Fibroblast of skin of right biceps (primary cell): Measurements from ENCODE around the gene GPRASP2.
"Not testable (repeated sequence)": the region's sequence is repeated elsewhere in the genome, so short reads cannot be mapped to it uniquely, and the experiment has no call there.

Experiments
- DNase-seq: peaks from one replicate; pipeline ENCODE4 v3.0.0-alpha.2; 2013

The GPRASP2 gene

DNA sequence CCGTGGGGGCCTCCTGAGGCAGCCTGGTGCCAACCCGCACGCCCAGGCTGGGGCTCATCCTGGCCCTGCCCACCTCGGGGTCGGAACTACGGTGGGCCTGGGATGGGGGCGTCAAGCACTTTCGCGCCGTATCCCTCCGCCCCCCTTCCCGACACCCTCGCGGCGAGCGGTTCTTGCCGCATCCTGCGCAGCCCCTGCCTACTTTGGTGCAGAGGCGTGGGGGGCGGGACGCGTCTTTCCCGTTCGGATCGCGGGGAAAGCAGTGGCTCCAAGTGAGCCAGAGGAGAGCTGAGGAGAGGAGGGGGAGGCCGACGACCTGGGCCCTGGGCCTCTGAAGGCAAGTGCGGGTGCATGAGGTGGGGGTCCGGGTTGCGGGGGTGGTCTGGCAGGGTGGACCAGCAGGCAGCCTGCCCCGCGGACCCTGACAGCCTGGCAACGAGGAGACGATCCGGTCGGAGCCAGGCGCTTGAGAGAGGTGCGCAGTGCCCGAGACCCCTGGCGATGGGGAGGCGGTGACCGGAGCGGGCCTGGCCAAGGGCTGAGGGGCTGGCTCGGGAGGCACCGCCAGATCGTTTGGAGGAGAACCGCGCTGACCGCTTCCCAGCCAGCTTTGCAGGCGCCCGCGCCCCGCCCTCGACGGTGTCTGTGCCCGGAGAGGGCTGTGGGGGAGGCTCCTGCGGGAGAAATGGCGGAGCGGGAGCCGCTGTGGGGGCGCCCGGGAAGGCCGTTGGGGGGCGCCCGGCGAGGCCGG, at the start of gene GPRASP2:
TSS of gene GPRASP2 (plus strand) at position 233 of the 751 bp plus-strand sequence. CDS start 2,422 bp downstream, outside the sequence.
- peak; percentile 30 for DNase-seq

DNA sequence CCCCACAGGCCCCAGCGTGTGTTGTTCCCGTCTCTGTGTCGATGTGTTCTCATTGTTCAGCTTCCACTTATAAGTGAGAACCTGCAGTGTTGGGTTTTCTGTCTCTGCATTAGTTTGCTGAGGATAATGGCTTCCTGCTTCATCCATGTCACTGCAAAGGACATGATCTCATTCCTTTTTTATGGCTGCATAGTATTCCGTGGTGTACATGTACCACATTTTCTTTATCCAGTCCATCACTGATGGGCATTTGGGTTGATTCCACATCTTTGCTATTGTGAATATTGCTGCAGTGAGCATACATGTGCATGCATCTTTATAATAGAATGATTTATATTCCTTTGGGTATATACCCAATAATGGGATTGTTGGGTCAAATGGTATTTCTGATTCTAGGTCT, 48.4 kb upstream of the GPRASP2 start:
- not testable (repeated sequence) for DNase-seq

DNA sequence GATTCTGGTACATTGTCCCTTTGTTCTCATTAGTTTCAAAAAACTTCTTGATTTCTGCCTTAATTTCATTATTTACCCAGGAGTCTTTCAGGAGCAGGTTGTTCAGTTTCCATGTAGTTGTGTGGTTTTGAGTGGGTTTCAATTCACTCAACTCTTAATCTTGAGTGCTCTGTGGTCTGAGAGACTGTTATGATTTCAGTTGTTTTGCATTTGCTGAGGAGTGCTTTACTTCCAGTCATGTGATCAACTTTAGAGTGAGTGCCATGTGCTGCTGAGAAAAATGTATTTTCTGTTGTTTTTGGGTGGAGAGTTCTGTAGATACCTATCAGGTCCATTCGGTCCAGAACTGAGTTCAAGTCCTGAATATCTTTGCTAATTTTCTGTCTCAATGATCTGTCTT, 45.2 kb upstream of the GPRASP2 start:
- DNase-seq, result not testable (repeated sequence)

DNA sequence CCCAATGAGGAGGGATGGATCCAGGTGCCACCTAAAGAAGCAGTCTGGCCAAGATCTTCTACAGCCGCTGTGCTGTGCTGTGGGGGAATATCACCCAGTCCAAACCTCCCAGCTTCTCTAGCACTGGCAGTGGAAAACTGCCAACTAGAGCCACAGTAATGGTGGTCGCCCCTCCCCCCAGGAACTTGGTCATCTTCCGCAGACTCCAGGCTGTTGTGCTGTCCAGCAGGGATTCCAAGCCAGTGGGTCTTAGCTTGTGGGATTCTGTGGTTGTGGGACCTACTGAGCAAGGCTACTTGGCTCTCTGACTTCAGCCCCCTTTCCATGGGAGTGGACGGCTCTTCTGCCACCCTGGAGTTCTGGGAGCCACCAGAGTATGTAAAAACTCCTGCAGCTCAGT, 42.7 kb upstream of the GPRASP2 start:
- no peak for DNase-seq

DNA sequence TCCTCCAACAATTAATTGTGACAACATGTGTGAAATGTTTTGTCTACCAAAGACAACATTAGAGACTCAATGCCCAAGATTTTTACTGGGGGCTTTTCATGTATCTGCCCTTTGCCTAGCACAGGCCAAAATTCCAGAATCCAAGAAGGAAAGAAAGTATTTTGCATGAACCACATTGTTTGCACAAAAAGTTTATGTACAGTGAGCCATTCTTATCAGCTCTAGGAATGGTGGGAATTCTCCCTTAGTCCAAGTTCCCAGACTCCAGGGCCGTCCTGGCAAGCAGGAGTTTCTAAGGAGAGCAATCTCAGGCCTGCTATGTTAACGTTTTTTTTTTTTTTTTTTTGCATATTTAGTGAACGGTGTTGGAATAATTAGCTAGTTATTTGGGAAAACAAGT, 39.4 kb upstream of the GPRASP2 start:
- peak; percentile 4 for DNase-seq

DNA sequence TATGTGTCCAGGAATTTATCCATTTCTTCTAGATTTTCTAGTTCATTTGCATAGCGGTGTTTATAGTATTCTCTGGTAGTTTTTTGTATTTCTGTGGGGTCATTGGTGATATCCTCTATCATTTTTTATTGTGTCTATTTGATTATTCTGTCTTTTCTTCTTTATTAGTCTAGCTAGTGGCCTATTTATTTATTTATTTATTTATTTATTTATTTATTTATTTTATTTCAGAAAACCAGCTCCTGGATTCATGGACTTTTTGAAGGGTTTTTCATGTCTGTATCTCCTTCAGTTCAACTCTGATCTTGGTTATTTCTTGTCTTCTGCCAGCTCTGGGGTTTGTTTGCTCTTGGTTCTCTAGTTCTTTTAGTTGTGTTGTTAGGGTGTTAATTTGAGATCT, 34.8 kb upstream of the GPRASP2 start:
- DNase-seq, result not testable (repeated sequence)

DNA sequence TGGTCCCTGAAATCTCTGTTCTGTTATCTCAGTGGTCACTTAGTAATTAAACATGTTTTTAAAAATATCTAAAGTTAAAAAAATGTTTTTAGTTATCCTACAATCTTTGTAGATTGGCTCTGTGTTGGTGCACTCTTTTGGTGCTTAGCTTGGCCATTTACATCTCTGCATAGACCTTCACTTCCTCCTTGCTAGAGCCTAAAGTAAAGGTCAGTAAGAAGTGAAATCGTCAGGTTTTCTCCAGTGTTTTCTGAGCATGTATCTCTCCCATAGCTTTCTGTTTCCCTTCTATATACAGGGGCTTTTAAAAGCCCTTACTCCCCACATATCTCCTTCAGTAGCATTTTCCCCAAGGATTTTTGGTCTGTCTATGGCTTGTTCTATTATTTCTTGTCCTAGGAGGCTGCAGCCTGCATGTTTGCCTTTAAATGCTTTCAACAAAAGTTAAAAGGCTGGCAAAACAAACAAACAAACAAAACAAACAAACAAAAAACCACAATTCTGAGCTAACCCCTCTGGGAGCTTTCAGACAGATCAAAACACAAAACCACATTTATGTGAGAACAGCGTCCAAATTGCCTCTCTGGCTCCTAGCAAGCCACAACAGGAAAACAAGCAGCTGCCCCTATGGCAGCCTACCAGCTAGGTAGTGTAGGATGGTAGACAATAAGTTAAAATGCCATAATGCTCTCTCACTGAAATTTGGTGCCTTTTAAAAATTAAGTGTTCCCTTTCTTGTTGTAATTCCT, 27.3 kb upstream of the GPRASP2 start:
- DNase-seq, result no peak

DNA sequence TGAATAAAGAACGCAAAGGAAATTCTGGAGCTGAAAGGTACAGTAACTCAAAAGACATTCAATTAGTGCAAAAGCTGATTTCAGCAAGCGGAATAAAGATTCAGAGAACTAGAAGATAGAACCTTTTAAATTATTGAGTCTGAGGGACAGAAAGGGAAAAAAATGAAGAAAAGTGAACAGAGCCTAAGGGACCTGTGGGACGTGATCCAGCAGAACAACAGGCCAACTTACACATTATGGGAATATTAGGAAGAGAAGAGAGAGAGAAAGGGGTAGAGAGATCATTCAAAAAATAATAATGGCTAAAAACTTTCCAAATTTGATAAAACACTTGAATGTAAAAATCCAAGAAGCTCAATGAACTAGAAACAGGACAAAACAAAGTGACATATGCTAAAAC, 17.5 kb upstream of the GPRASP2 start:
- no peak for DNase-seq

DNA sequence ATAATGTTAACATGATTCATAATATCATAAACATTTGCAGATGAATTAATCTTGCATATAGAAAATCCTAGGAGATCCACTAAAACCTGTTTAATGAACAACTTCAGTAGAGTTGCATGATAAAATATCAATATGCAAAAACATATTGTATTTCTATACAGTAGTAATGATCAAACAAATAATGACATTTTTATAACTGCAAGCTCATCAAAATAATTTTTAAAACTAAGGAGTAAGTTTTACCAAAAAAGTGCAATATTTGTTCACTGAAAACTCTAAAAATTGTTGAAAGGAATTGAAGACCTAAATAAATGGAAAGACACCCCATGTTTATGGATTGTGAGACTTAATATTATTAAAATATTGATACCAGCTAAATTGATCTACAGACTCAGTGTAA, 15.9 kb upstream of the GPRASP2 start:
- DNase-seq, result no peak

DNA sequence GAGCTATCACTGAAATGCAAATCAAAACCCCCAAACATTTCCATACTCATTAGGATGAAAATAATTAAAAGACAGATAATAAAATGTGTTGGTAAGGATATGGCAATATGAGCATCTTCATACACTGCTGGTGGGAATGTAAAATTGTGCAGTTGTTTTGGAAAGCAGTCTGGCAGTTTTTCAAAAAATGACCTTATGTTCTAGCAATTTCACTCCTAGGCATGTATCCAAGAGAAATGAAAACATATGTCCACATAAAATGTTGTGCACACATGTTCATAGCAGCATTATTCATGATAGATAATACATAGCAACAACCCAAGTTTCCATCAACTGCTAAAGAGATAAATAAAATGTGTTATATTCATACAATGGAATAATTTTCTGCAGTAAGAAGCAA, 14.8 kb upstream of the GPRASP2 start:
- DNase-seq, result peak; percentile 36

DNA sequence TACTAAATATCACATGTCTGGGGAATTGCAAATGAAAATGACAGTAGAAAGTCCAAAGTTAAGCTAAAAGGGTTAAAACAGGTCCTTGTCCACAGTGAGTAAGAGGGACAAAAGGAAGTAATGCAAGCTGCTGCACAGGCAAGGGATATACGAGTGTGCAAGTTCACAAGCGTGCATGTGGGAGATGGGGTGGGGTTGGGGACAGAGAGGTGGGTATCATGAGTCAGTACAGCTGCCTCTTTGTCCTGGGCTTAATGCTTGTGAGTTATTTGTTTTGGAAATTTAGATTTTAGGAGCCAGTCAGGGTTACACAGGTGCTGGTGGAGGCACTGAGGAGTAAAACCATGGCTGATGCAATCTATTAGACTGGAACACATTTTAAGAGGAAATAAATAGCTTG, 3.3 kb upstream of the GPRASP2 start:
- no peak for DNase-seq

DNA sequence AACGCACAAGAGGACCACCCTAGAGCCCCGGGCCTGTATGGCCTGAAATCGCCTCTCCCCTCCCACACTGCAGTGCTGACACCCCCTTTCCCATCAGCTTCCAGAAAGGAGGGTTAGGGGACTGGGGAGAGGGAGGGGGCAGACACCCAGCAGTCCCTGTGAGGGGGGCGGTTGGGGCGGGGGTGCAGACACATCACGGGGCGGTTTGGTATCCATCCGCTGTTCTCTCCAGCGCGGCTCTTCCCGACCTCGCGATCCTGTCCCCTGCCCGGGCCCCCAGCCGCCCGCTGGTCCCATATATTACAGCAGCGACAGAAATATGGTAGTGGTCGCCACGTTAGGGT, 404 bp upstream of the GPRASP2 start:
- DNase-seq, result peak; percentile 10

DNA sequence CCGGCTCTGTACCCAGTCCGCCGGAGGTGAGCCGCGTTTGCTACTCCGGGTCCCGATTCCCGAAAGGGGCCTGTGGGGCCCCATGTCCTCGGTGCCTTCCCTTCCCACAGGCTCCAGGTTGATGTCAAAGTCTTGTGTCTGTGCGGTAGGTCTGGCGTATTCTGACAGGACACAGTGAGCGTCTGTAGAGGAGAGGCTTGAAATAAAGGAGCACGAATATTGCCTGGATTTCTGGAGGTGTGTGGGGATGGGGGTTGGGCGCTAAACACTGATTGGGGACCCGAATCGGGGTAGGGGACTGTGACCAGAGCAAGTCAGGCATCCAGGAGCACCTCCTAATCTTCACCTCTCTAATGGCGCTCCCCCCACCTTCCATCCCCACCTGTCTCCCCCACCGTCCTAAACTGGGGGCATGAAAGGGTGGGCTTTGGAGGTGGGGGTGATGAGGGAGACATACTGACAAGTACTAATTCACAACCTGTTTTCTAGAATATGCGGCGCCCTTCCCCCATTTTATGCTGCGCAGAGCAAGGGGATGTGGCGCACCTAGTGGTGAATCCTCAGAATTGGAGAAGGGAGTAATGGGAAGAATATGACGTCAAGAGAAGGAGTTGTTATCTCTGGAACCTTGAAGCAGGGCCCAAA, 855 bp downstream of the GPRASP2 start:
- peak; percentile 54 for DNase-seq

DNA sequence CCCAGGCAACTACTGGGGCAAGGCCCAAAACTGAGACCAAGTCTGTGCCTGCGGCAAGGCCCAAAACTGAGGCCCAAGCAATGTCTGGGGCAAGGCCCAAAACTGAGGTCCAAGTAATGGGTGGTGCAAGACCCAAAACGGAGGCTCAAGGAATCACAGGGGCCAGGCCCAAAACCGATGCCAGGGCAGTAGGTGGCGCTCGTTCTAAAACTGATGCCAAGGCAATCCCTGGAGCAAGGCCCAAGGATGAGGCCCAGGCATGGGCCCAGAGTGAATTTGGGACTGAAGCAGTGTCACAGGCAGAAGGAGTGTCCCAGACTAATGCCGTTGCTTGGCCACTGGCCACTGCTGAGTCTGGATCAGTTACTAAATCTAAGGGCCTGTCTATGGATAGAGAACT, 2.7 kb downstream of the GPRASP2 start:
- no peak for DNase-seq

DNA sequence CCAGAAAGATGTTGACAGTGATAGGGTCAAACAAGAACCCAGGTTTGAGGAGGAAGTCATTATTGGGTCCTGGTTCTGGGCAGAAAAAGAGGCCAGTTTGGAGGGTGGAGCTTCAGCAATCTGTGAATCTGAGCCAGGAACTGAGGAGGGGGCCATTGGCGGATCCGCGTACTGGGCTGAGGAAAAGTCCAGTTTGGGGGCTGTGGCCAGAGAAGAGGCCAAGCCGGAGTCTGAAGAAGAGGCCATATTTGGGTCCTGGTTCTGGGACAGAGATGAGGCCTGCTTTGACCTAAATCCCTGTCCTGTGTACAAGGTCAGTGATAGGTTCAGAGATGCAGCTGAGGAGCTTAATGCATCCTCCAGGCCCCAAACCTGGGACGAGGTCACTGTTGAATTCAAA, 3.7 kb downstream of the GPRASP2 start:
- DNase-seq, result no peak

DNA sequence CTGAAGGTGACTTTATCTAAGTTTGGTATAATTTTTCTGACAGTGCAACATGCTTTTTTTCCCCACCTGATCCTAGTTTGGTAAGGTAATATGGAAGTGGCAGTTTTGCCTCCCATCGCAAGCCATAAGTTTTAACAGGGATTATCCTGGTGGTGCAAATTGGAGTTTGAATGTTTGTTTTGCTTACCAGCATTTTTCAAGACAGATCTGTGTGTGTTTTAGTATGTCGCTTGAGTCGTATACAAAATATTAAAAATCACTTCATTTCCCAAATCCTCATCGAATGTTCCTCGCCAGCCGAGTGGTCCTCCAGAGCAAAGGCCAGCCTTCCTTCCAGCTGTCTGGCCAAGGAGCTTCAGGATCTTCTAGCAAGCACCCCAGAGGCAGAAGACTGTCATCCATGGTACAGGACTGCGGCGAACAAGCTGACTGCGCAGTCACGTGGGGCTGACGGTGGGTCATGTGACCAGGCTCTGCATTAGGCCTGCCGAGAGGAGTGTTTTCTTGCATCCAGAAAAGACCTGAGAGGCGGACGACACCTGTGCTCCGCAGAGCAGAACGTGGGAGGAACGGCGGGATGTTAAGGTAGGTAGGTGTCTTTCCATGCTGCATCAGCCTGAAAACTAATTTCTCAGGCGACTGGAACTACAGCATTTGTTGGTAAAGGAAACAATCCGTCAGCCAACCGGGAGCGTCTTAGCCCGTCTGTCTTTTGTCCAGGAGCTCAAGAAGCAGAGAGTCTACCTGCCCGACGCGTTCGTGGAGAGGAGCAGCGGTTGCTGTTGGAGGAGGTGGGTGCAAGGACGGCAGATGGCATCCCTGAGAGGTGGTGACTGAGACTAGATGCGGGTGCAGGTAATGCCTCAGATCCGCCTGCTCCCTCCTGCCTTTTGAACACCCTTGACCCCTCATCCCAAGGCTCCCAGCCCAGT, 8.3 kb downstream of the GPRASP2 start, which contains the start of gene GPRASP3:
TSS of gene GPRASP3 (plus strand) at position 507 of the 932 bp plus-strand sequence. CDS start 28,253 bp downstream, outside the sequence.
- peak; percentile 76 for DNase-seq

DNA sequence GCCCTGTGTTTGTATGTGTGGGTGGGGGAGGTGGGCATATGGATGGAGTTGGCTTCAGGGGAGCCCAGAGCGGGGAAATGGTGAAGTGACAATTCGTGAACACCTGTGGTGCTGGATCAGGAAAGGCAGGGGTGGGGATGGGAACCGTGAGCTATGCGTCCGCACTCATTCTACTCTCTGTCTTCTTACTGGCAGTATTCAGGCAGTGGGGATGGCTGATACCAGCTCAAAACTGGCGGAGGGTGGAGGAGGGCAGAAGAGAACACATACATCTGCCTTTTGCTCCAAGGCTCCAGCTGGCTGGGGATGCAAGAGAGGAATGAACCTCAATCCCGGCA, 8.9 kb downstream of the GPRASP2 start:
- not testable (repeated sequence) for DNase-seq

DNA sequence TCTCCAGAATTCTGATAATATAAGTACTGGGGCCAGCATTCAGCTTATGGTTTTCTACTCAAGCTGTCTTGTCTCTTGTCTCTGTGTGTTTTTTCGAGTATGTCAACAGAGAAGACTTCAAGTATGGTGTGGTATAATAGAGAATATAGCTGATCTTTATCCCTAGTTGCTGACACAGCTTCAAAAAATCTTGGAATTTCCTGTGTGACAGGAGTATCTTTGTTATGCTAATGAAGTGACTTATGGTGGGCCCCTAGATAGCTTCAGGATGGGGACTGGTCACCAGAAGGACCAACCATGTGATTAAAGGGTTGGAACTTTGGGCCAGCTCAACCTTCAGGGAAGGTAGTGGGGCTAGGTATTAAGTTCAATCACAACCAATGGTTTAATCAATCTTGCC, 11.2 kb downstream of the GPRASP2 start:
- peak; percentile 3 for DNase-seq

DNA sequence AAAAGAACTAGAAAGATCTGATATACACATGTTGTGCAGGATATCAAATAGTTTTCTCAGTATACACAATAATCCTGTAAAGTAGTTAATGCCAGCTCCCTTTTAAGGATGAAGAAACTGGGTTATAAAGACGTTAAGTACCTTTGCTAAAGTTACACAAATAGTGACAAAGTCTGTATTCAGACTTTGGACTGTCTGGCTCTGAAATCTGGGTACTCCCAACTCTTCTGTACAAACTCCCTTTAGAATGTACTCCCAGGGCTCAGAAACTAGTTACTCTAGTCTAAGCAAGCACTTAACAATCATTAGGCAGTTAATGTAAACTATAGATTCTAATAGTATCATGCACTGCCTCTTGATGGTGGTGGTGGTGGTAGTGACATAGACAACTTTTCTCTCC, 15.5 kb downstream of the GPRASP2 start:
- DNase-seq, result no peak

DNA sequence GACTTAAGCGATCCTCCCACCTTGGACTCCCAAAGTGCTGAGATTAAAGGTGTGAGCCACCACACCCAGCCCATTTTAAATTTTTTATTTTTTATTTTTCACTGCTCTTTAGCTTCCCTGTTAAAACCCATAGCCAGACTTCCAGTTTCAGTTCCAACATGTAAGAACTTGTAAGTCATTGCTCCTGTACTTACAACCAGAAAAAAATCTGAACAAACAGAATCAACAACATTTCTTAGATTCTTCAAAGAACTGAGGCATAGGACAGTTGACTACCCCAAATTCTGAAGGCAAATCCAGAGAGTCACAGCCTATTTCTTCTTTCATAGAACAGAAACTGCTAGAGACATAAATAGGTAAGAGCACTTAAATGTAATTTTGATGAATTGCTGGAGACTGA, 16.4 kb downstream of the GPRASP2 start:
- no peak for DNase-seq

DNA sequence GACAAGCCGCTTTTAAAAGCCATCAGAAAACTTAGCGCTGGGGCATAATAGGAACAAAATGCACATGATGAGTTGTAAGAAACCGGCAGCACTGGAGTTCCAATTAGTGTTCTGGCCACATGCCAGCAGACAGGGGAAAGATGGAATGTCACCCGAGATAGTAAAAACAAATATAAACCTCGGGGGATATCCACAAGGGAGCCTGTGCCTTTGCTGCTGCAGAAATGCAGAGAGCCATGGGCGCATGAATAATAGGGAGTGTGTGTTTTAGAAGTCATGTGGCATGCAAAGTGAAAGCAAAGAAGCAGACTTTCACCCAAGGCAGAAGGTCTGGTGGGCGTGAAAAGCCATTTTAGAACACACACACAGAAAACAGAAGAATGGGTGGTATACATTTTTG, 27.4 kb downstream of the GPRASP2 start:
- DNase-seq, result peak; percentile 11

DNA sequence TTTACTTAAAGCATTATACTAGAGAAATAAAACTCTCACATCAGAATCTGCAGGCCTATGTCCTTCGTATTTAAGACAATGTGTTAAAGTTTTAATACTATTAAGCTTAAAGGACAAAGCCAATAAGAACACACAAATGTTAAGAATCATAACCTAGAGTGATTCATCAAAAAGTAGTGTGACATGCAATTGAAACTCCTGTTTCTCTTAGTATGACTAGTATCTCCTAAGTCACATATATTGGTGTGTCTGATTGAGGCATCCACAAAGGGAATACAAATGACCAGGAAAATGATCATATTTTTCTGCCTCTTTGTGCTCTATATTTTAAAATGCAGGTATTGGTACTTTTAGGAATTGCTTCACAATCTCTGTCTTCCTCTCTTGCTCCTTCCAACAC, 32.1 kb downstream of the GPRASP2 start:
- DNase-seq, result no peak

DNA sequence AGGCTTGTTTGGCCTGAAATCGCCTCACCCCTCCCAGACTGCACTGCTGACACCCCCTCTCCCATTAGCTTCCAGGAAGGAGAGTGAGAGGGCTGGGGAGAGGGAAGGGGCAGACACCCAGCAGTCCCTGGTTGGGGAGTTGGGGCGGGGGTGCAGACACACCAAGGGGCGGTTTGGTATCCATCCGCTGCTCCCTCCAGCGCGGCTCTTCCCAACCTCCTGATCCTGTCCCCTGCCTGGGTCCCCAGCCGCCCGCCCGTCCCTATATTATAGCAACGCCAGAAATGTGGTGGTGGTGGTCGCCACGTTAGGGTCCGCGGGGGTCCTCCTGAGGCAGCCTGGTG, 33.2 kb downstream of the GPRASP2 start:
- no peak for DNase-seq
